ENCODE data around the gene TRPM4.

TRPM4 gene

GRCh38 chr19:49189259-49189658 is 31.7 kb downstream of the TRPM4 start:
- Histone ChIP-seq H3K4me1 (ENCODE audit: insufficient read depth, poor library complexity, severe bottlenecking) (no peaks in the 10 kb centered on the region), H3K4me3 (ENCODE audit: severe bottlenecking) (no peak overlapping the region), H3K27me3 (ENCODE audit: insufficient read depth, poor library complexity, severe bottlenecking) (no peaks in the 10 kb centered on the region), H3K9me3 (ENCODE audit: severe bottlenecking) (no peaks in the 10 kb centered on the region), H3K36me3 (ENCODE audit: low read depth) (peaks cover 42% of the 10 kb centered on the region), H3K27ac (ENCODE audit: poor library complexity, severe bottlenecking) (no peak overlapping the region)
- no peak for ATAC-seq (ENCODE audit: low read depth)
- TF ChIP-seq CTCF (IDR thresholded peaks at IDR 0.05; ENCODE audit: poor library complexity, severe bottlenecking) = no peak
- no peak for DNase-seq (ENCODE audit: low spot score)

- Histone ChIP-seq H3K27me3 (ENCODE audit: insufficient read depth, poor library complexity, severe bottlenecking) (no peaks in the 10 kb centered on the region), H3K36me3 (ENCODE audit: low read depth) (peaks cover 32% of the 10 kb centered on the region), H3K9me3 (ENCODE audit: severe bottlenecking) (no peaks in the 10 kb centered on the region), H3K27ac (ENCODE audit: poor library complexity, severe bottlenecking) (no peak overlapping the region), H3K4me3 (ENCODE audit: severe bottlenecking) (no peak overlapping the region), H3K4me1 (ENCODE audit: insufficient read depth, poor library complexity, severe bottlenecking) (no peaks in the 10 kb centered on the region)
- no peak for ATAC-seq (ENCODE audit: low read depth)
- no peak for DNase-seq (ENCODE audit: low spot score)
- TF ChIP-seq CTCF (IDR thresholded peaks at IDR 0.05; ENCODE audit: poor library complexity, severe bottlenecking) = no peak
Measured at GRCh38 chr19:49190781-49191180, 33.2 kb downstream of the TRPM4 start.

GRCh38 chr19:49193822-49194394 is 36.3 kb downstream of the TRPM4 start:
- Histone ChIP-seq H3K9me3 (ENCODE audit: severe bottlenecking) (no peaks in the 10 kb centered on the region), H3K27ac (ENCODE audit: poor library complexity, severe bottlenecking) (no peak overlapping the region), H3K36me3 (ENCODE audit: low read depth) (peaks cover 27% of the 10 kb centered on the region), H3K4me1 (ENCODE audit: insufficient read depth, poor library complexity, severe bottlenecking) (peaks cover 4% of the 10 kb centered on the region), H3K27me3 (ENCODE audit: insufficient read depth, poor library complexity, severe bottlenecking) (no peaks in the 10 kb centered on the region), H3K4me3 (ENCODE audit: severe bottlenecking) (no peak overlapping the region)
- no peak for TF ChIP-seq CTCF (IDR thresholded peaks at IDR 0.05; ENCODE audit: poor library complexity, severe bottlenecking)
- ATAC-seq (ENCODE audit: low read depth) = no peak
- no peak for DNase-seq (ENCODE audit: low spot score)

GRCh38 chr19:49194408-49194807 is 36.8 kb downstream of the TRPM4 start:
- ATAC-seq (ENCODE audit: low read depth) = no peak

More at GRCh38 chr19:49194408-49194807, 36.8 kb downstream of the TRPM4 start:
- Histone ChIP-seq H3K27me3 (ENCODE audit: insufficient read depth, poor library complexity, severe bottlenecking) (no peaks in the 10 kb centered on the region), H3K9me3 (ENCODE audit: severe bottlenecking) (no peaks in the 10 kb centered on the region), H3K4me3 (ENCODE audit: severe bottlenecking) (no peak overlapping the region), H3K36me3 (ENCODE audit: low read depth) (peaks cover 24% of the 10 kb centered on the region), H3K27ac (ENCODE audit: poor library complexity, severe bottlenecking) (no peak overlapping the region), H3K4me1 (ENCODE audit: insufficient read depth, poor library complexity, severe bottlenecking) (peaks cover 4% of the 10 kb centered on the region)
- no peak for TF ChIP-seq CTCF (IDR thresholded peaks at IDR 0.05; ENCODE audit: poor library complexity, severe bottlenecking)
- DNase-seq (ENCODE audit: low spot score) = no peak
